HEK293 (cell line): Measurements from ENCODE around the gene PFKL.

Source experiments
- CTCF ChIA-PET: fragments of 350-600 bp; formaldehyde crosslinking; extraction: SDS; loops from one replicate; lab custom pipeline; 2021; ENCODE audit warnings: antibody characterized with exemption; lab: Yijun Ruan, JAX
- POLR2A ChIA-PET: fragments of 300-600 bp; formaldehyde crosslinking; extraction: SDS; loops from one replicate; lab custom pipeline; 2020; ENCODE audit warnings: antibody characterized with exemption, inconsistent platforms; lab: Yijun Ruan, JAX
- H3K27ac ChIP-seq: fragments of 200-500 bp; sonication (Bioruptor generic); 2 replicates; pipeline ENCODE4 v1.5.1; 2014; ENCODE audit warnings: low read depth, low read length, control low read depth, inconsistent platforms; ENCODE audit errors: extremely low read depth
- H3K36me3 ChIP-seq, 2 experiments: fragments of 200-500 bp in 1 of 2; sonication (Bioruptor generic) in 1 of 2; 1 replicate in 1 of 2; 2 replicates in 1 of 2; pipeline ENCODE4 v1.5.1; 2014 to 2017; ENCODE audit warnings: inconsistent platforms in 2 of 2, low read length in 2 of 2; ENCODE audit not compliant: control insufficient read depth in 2 of 2, insufficient read depth in 1 of 2
- H3K4me1 ChIP-seq: fragments of 200-500 bp; sonication (Bioruptor generic); 2 replicates; pipeline ENCODE4 v1.5.1; 2014; ENCODE audit warnings: mild to moderate bottlenecking, low read length, inconsistent platforms; ENCODE audit not compliant: control insufficient read depth, insufficient read depth
- H3K4me3 ChIP-seq: 2 replicates; pipeline ENCODE4 v1.5.1; 2011; ENCODE audit warnings: low read depth, mild to moderate bottlenecking, control low read depth, low read length, moderate library complexity
- H3K9me3 ChIP-seq: fragments of 200-500 bp; sonication (Bioruptor generic); 2 replicates; pipeline ENCODE4 v1.5.1; 2014; ENCODE audit warnings: low read depth, low read length, inconsistent platforms; ENCODE audit not compliant: control insufficient read depth, insufficient read depth
- KLF1 ChIP-seq: fragments of 450-650 bp; formaldehyde crosslinking; IDR thresholded peaks from 2 replicates; pipeline ENCODE4 v1.5.1; 2016; ENCODE audit warnings: missing biosample characterization, missing genetic modification characterization
- OSR2 ChIP-seq: fragments of 450-650 bp; formaldehyde crosslinking; IDR thresholded peaks from 2 replicates; pipeline ENCODE4 v1.5.1; 2016; ENCODE audit warnings: missing biosample characterization, missing genetic modification characterization
- REPIN1 ChIP-seq: fragments of 450-650 bp; formaldehyde crosslinking; IDR thresholded peaks from 2 replicates; pipeline ENCODE4 v1.5.1; 2017; ENCODE audit warnings: missing biosample characterization, missing genetic modification characterization, low read depth
- SCRT1 ChIP-seq: fragments of 450-650 bp; formaldehyde crosslinking; IDR thresholded peaks from 2 replicates; pipeline ENCODE4 v1.5.1; 2016; ENCODE audit warnings: missing biosample characterization, missing genetic modification characterization, borderline replicate concordance
- SCRT2 ChIP-seq: fragments of 450-650 bp; formaldehyde crosslinking; IDR thresholded peaks from 2 replicates; pipeline ENCODE4 v1.5.1; 2016; ENCODE audit warnings: missing biosample characterization, missing genetic modification characterization
- SP2 ChIP-seq: fragments of 450-650 bp; formaldehyde crosslinking; IDR thresholded peaks from 2 replicates; pipeline ENCODE4 v1.5.1; 2016; ENCODE audit warnings: missing biosample characterization, missing genetic modification characterization
- YY1 ChIP-seq: fragments of 450-650 bp; formaldehyde crosslinking; IDR thresholded peaks from 2 replicates; pipeline ENCODE4 v1.5.1; 2018; ENCODE audit warnings: missing biosample characterization, missing genetic modification characterization
- ZNF324 ChIP-seq: fragments of 450-650 bp; formaldehyde crosslinking; IDR thresholded peaks from 2 replicates; pipeline ENCODE4 v1.5.1; 2016; ENCODE audit warnings: missing biosample characterization, missing genetic modification characterization
- ZNF48 ChIP-seq: fragments of 450-650 bp; formaldehyde crosslinking; IDR thresholded peaks from 2 replicates; pipeline ENCODE4 v1.5.1; 2016; ENCODE audit warnings: missing biosample characterization, missing genetic modification characterization
- ZNF747 ChIP-seq: fragments of 450-650 bp; formaldehyde crosslinking; IDR thresholded peaks from 2 replicates; pipeline ENCODE4 v1.5.1; 2016; ENCODE audit warnings: missing biosample characterization, missing genetic modification characterization
- ZNF837 ChIP-seq: fragments of 450-650 bp; formaldehyde crosslinking; IDR thresholded peaks from 2 replicates; pipeline ENCODE4 v1.5.1; 2016; ENCODE audit warnings: missing biosample characterization, missing genetic modification characterization
- TF ChIP-seq, protein P1 (sequence below): fragments of 450-650 bp; formaldehyde crosslinking; IDR thresholded peaks from 2 replicates; pipeline ENCODE4 v1.5.1; 2016; ENCODE audit warnings: missing biosample characterization, missing genetic modification characterization, borderline replicate concordance
- TF ChIP-seq, protein P2 (sequence below): fragments of 450-650 bp; IDR thresholded peaks from 2 replicates; pipeline ENCODE4 v1.5.1; 2018; ENCODE audit warnings: missing biosample characterization, mild to moderate bottlenecking, missing genetic modification characterization
- TF ChIP-seq, protein P3 (sequence below): fragments of 450-650 bp; formaldehyde crosslinking; IDR thresholded peaks from 2 replicates; pipeline ENCODE4 v1.5.0; 2017; ENCODE audit warnings: missing biosample characterization, missing genetic modification characterization, borderline replicate concordance
- TF ChIP-seq, protein P4 (sequence below): fragments of 450-650 bp; formaldehyde crosslinking; IDR thresholded peaks from 2 replicates; pipeline ENCODE4 v1.5.1; 2016; ENCODE audit warnings: missing biosample characterization, missing genetic modification characterization
- TF ChIP-seq, protein P5 (sequence below): fragments of 450-650 bp; formaldehyde crosslinking; IDR thresholded peaks from 2 replicates; pipeline ENCODE4 v1.5.1; 2017; ENCODE audit warnings: missing biosample characterization, missing genetic modification characterization

Gene PFKL

DNA sequence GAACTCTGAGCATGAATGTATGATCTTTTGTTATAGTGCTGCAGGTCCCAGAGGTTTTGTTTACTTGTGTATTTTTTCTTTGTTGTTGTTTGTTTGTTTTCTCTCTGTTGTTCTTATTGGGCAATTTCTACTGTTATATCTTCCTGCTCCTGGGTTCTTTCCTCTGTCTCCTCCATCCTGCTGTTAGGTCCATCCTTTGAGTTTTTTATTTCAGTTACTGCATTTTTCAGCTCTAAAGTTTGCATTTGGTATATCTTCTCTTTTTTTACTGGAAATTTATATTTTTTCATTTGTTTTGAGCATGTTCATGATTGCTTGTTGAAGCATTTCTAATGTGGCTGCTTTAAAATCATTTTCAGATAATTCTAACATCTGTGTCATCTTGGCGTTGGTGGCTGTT lies 63.4 kb downstream of the PFKL start:
- Histone ChIP-seq H3K36me3 (no peaks in the 10 kb centered on the region), H3K27ac (no peak overlapping the region), H3K9me3 (no peaks in the 10 kb centered on the region), H3K4me3 (no peak overlapping the region), H3K4me1 (no peaks in the 10 kb centered on the region)
- ChIA-PET POLR2A (no interaction called here), CTCF (interaction anchor here (0.6 kb wide), 1 partner anchor 18 kb away, joined by 4 read pairs; no protein-coding TSS in a partner anchor)
- TF ChIP-seq SCRT2 (no peak), OSR2 (no peak), SP2 (tag by site-specific recombination) (no peak), ZNF324 (no peak), ZNF48 (no peak), ZNF837 (no peak), SCRT1 (tag by site-specific recombination) (no peak), REPIN1 (tag by site-specific recombination) (no peak)
- TF ChIP-seq, protein P1, sequence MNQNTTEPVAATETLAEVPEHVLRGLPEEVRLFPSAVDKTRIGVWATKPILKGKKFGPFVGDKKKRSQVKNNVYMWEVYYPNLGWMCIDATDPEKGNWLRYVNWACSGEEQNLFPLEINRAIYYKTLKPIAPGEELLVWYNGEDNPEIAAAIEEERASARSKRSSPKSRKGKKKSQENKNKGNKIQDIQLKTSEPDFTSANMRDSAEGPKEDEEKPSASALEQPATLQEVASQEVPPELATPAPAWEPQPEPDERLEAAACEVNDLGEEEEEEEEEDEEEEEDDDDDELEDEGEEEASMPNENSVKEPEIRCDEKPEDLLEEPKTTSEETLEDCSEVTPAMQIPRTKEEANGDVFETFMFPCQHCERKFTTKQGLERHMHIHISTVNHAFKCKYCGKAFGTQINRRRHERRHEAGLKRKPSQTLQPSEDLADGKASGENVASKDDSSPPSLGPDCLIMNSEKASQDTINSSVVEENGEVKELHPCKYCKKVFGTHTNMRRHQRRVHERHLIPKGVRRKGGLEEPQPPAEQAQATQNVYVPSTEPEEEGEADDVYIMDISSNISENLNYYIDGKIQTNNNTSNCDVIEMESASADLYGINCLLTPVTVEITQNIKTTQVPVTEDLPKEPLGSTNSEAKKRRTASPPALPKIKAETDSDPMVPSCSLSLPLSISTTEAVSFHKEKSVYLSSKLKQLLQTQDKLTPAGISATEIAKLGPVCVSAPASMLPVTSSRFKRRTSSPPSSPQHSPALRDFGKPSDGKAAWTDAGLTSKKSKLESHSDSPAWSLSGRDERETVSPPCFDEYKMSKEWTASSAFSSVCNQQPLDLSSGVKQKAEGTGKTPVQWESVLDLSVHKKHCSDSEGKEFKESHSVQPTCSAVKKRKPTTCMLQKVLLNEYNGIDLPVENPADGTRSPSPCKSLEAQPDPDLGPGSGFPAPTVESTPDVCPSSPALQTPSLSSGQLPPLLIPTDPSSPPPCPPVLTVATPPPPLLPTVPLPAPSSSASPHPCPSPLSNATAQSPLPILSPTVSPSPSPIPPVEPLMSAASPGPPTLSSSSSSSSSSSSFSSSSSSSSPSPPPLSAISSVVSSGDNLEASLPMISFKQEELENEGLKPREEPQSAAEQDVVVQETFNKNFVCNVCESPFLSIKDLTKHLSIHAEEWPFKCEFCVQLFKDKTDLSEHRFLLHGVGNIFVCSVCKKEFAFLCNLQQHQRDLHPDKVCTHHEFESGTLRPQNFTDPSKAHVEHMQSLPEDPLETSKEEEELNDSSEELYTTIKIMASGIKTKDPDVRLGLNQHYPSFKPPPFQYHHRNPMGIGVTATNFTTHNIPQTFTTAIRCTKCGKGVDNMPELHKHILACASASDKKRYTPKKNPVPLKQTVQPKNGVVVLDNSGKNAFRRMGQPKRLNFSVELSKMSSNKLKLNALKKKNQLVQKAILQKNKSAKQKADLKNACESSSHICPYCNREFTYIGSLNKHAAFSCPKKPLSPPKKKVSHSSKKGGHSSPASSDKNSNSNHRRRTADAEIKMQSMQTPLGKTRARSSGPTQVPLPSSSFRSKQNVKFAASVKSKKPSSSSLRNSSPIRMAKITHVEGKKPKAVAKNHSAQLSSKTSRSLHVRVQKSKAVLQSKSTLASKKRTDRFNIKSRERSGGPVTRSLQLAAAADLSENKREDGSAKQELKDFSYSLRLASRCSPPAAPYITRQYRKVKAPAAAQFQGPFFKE (tag by site-specific recombination) = no peak

DNA sequence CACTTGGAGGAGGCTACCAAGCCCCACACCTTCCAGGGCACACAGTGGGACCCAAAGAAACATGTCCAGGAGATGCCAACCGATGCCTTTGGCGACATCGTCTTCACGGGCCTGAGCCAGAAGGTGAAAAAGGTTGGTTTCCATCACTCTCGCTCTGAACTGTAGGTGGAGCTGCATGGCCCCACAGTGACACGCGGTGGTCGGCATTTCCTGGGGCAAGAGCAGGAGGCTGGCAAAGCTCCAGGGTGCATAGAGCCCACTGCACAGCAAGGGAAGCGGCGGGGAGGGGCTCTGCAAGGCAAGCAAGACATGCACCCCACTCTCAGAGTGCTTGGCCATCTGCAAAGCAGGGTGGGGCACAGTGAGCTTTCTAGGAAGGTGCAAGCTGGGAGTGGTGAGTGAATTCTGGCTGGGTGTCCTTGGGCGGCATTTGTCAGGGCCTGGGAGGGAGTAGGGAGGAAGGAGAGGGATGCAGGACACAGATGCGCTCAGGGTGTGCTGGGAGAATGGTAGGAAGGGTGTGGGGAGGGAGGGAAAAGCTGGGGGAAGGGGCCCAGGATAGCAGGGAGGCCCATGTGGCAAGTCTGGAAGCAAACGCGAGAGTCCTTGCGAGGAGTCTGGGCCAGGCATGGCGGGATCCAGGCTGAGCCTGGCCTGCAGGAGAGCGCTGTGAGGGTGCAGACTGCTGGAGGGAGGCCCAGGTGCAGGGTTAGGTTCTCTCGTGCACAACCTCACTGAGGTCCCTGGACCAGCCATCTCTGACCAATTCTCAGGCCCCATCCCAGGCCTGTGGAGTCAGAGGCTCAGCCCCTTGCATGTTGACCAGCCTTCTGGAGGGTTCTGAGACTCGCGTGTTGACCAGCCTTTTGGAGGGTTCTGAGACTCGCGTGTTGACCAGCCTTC lies 64.5 kb downstream of the PFKL start:
- H3K27ac ChIP-seq = no peak overlapping the region
- ChIA-PET POLR2A (no interaction called here), CTCF (interaction anchor here (0.7 kb wide), 1 partner anchor 1774 kb away, joined by 3 read pairs; no protein-coding TSS in a partner anchor)
- TF ChIP-seq KLF1 = peak; percentile 43; the same call in 1 of the 2 replicates
- no peak for TF ChIP-seq YY1 (tag by site-specific recombination)
- TF ChIP-seq, protein P2, sequence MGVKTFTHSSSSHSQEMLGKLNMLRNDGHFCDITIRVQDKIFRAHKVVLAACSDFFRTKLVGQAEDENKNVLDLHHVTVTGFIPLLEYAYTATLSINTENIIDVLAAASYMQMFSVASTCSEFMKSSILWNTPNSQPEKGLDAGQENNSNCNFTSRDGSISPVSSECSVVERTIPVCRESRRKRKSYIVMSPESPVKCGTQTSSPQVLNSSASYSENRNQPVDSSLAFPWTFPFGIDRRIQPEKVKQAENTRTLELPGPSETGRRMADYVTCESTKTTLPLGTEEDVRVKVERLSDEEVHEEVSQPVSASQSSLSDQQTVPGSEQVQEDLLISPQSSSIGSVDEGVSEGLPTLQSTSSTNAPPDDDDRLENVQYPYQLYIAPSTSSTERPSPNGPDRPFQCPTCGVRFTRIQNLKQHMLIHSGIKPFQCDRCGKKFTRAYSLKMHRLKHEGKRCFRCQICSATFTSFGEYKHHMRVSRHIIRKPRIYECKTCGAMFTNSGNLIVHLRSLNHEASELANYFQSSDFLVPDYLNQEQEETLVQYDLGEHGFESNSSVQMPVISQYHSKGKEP (tag by site-specific recombination) = no peak
- TF ChIP-seq, protein P3, sequence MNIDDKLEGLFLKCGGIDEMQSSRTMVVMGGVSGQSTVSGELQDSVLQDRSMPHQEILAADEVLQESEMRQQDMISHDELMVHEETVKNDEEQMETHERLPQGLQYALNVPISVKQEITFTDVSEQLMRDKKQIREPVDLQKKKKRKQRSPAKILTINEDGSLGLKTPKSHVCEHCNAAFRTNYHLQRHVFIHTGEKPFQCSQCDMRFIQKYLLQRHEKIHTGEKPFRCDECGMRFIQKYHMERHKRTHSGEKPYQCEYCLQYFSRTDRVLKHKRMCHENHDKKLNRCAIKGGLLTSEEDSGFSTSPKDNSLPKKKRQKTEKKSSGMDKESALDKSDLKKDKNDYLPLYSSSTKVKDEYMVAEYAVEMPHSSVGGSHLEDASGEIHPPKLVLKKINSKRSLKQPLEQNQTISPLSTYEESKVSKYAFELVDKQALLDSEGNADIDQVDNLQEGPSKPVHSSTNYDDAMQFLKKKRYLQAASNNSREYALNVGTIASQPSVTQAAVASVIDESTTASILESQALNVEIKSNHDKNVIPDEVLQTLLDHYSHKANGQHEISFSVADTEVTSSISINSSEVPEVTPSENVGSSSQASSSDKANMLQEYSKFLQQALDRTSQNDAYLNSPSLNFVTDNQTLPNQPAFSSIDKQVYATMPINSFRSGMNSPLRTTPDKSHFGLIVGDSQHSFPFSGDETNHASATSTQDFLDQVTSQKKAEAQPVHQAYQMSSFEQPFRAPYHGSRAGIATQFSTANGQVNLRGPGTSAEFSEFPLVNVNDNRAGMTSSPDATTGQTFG (tag by site-specific recombination) = no peak
- TF ChIP-seq, protein P4, sequence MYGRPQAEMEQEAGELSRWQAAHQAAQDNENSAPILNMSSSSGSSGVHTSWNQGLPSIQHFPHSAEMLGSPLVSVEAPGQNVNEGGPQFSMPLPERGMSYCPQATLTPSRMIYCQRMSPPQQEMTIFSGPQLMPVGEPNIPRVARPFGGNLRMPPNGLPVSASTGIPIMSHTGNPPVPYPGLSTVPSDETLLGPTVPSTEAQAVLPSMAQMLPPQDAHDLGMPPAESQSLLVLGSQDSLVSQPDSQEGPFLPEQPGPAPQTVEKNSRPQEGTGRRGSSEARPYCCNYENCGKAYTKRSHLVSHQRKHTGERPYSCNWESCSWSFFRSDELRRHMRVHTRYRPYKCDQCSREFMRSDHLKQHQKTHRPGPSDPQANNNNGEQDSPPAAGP (tag by site-specific recombination) = peak; percentile 23; the same call in 1 of the 2 replicates
- no peak for TF ChIP-seq ZNF747 (tag by site-specific recombination)
- TF ChIP-seq, protein P5, sequence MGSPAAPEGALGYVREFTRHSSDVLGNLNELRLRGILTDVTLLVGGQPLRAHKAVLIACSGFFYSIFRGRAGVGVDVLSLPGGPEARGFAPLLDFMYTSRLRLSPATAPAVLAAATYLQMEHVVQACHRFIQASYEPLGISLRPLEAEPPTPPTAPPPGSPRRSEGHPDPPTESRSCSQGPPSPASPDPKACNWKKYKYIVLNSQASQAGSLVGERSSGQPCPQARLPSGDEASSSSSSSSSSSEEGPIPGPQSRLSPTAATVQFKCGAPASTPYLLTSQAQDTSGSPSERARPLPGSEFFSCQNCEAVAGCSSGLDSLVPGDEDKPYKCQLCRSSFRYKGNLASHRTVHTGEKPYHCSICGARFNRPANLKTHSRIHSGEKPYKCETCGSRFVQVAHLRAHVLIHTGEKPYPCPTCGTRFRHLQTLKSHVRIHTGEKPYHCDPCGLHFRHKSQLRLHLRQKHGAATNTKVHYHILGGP (tag by site-specific recombination) = 0 out of 2 replicates have a peak, but pooled peaks have one; percentile 8
- H3K36me3 ChIP-seq = no peaks in the 10 kb centered on the region
- H3K4me1 ChIP-seq = no peaks in the 10 kb centered on the region
- no peak overlapping the region for H3K4me3 ChIP-seq
- no peaks in the 10 kb centered on the region for H3K9me3 ChIP-seq
